SH-SY5Y (cell line): ENCODE results near the gene PDCD1.

Source experiments
- GATA2 ChIP-seq: IDR thresholded peaks from 2 replicates; pipeline ENCODE4 v1.6.1; 2011; ENCODE audit warnings: mild to moderate bottlenecking, low read depth, low read length
- GATA3 ChIP-seq: IDR thresholded peaks from 2 replicates; pipeline ENCODE4 v1.6.1; 2011; ENCODE audit warnings: low read depth, mild to moderate bottlenecking, low read length, moderate library complexity

PDCD1 gene

GRCh38 chr2:241804326-241805229 lies 54.1 kb downstream of the PDCD1 start:
- TF ChIP-seq GATA3 (no peak), GATA2 (no peak)

GRCh38 chr2:241803387-241804325 lies 55.0 kb downstream of the PDCD1 start:
- TF ChIP-seq GATA3 (no peak), GATA2 (no peak)

DNA sequence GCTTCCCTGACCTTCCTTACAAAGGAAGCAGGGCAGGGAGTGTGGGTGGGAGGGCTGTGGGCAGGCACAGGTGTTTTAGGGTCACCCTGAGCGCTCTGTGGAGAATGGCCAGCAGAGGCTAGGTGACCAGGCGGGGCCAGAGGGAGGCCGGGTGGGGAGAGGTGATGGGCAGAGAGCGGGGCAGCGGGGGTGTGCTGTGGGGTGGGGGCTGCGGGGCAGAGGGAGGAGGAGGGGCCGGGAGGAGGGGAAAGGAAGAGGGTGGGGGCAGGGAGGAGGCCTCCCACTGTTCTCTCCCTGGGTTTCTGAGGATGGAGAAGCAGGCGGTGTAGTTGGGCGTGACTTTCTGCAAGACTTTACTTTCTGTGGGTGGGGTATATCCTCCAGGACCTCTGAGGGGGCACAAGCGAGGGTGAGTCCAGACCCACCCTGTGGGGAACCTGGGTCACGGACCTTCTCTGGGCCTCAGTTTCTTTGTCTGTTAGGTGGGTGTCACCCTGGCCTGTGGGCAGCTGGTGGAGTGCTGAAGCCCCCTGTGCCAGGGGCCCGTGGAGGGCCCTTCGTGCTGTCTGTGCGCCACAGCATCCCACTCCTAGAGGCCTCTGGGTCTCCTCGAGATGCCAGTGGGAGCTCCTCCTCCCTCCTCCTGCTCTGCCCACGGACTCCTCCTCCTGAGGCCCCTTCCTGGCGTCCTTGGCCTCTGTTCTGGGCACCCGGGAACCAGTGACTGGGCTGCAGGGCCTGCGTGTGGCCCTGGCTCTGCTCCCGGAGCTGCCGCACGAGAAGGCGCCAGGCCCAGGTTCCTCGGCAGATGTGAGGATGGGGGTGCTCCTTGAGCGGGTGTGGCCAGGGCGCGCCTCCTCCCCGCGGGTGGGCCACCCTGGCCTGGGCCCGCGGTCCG lies 56.0 kb downstream of the PDCD1 start:
- TF ChIP-seq GATA3 = no peak
- no peak for TF ChIP-seq GATA2

GRCh38 chr2:241801611-241802420 lies 56.9 kb downstream of the PDCD1 start:
- TF ChIP-seq GATA3 (no peak), GATA2 (no peak)
